HCT116 (cell line): ENCODE measurements around the gene COL9A3. TPM values are rescaled to one million over a fixed set of nuclear protein-coding genes. Genes with fewer than 3 reads are reported as not detected.

Experiments used
- ATAC-seq: fragments of 200-7000 bp; cut with Tn5 transposase; 2 replicates; pipeline ENCODE4 v1.9.1; 2020; ENCODE audit warnings: mild to moderate bottlenecking, moderate library complexity
- BruUV-seq: library from RNA; stranded (reverse); fragments of 400-500 nt; replicated peaks from 2 replicates; lab custom pipeline; 2021; lab: Mats Ljungman, UMichigan
- CTCF ChIA-PET: fragments of 300-600 bp; sonication (Branson Sonifier 250); formaldehyde crosslinking; loops from one replicate; lab custom pipeline; 2021; ENCODE audit warnings: antibody characterized with exemption; lab: Charles Lee
- POLR2A ChIA-PET: fragments of 300-600, 350-600 bp; sonication (Branson Sonifier 250); formaldehyde crosslinking; loops from one replicate; lab custom pipeline; 2021; ENCODE audit warnings: antibody characterized with exemption; lab: Charles Lee
- RAD21 ChIA-PET, 2 experiments: fragments of 300-600 bp; sonication (Branson Sonifier 250); formaldehyde crosslinking; loops; one replicate each; lab custom pipeline; 2023; ENCODE audit warnings: low total read pairs in 2 of 2; ENCODE audit not compliant: uncharacterized antibody in 2 of 2, unreplicated experiment in 2 of 2, low non-redundant PET in 1 of 2; lab: Charles Lee
- DNase-seq: peaks from one replicate; pipeline ENCODE4 v3.0.0-alpha.2; 2010; ENCODE audit warnings: low read depth, low spot score
- H2AFZ ChIP-seq: fragments of 200-600 bp; shearing (Covaris generic), sonication (generic); 2 replicates; pipeline ENCODE4 v1.6.1; 2017; ENCODE audit warnings: low read depth, mixed run types, mixed read lengths, antibody characterized with exemption, low read length; ENCODE audit not compliant: poor library complexity, severe bottlenecking
- H3K27ac ChIP-seq: 2 replicates; pipeline ENCODE4 v1.5.1; 2012; ENCODE audit warnings: low read depth, low read length
- H3K27me3 ChIP-seq: fragments of 200-600 bp; sonication (generic); 2 replicates; pipeline ENCODE4 v1.6.1; 2016; ENCODE audit warnings: mixed run types, low read length, mixed read lengths; ENCODE audit not compliant: insufficient read depth
- H3K36me3 ChIP-seq, 2 experiments: fragments of 200-500 bp in 1 of 2; fragments of 200-600 bp in 1 of 2; sonication (Bioruptor generic) in 1 of 2; sonication (generic) in 1 of 2; 2 replicates each; pipeline versions ENCODE4 v1.5.1 to v1.6.1; 2014 to 2016; ENCODE audit warnings: low read length in 2 of 2, inconsistent platforms in 1 of 2, mixed read lengths in 1 of 2, mixed run types in 1 of 2; ENCODE audit not compliant: insufficient read depth in 2 of 2, control insufficient read depth in 1 of 2
- H3K4me1 ChIP-seq, 2 experiments: fragments of 200-600 bp in 1 of 2; sonication (generic) in 1 of 2; 2 replicates each; pipeline versions ENCODE4 v1.5.1 to v1.6.1; 2012 to 2017; ENCODE audit warnings: low read length in 2 of 2, inconsistent platforms in 1 of 2, mild to moderate bottlenecking in 1 of 2, mixed read lengths in 1 of 2, mixed run types in 1 of 2, moderate library complexity in 1 of 2; ENCODE audit not compliant: insufficient read depth in 2 of 2, control insufficient read depth in 1 of 2
- H3K4me2 ChIP-seq: fragments of 200-600 bp; sonication (generic); 2 replicates; pipeline ENCODE4 v1.6.1; 2017; ENCODE audit warnings: mixed run types, low read length, mixed read lengths
- H3K4me3 ChIP-seq, 2 experiments: fragments of 200-600 bp in 1 of 2; sonication (generic) in 1 of 2; replicated peaks in 1 of 2; 2 replicates each; pipeline ENCODE4 v1.5.1; 2011 to 2016; ENCODE audit warnings: low read length in 2 of 2, control low read depth in 1 of 2, low read depth in 1 of 2, mild to moderate bottlenecking in 1 of 2, mixed read lengths in 1 of 2, mixed run types in 1 of 2
- H3K79me2 ChIP-seq: fragments of 200-600 bp; sonication (generic); 2 replicates; pipeline ENCODE4 v1.6.1; 2017; ENCODE audit warnings: mild to moderate bottlenecking, mixed run types, low read length, moderate library complexity, mixed read lengths; ENCODE audit not compliant: insufficient read depth
- H3K9ac ChIP-seq: fragments of 200-600 bp; sonication (generic); 2 replicates; pipeline ENCODE4 v1.6.1; 2016; ENCODE audit warnings: low read length, mixed read lengths
- H3K9me2 ChIP-seq: fragments of 200-600 bp; sonication (generic), shearing (Covaris generic); 2 replicates; pipeline ENCODE4 v1.6.1; 2017; ENCODE audit warnings: mixed run types, mild to moderate bottlenecking, moderate library complexity; ENCODE audit not compliant: insufficient read depth
- H3K9me3 ChIP-seq, 2 experiments: fragments of 200-500 bp in 1 of 2; fragments of 200-600 bp in 1 of 2; sonication (Bioruptor generic) in 1 of 2; sonication (generic) in 1 of 2; 2 replicates each; pipeline ENCODE4 v1.6.1; 2014 to 2017; ENCODE audit warnings: low read length in 2 of 2, mixed read lengths in 2 of 2, inconsistent platforms in 1 of 2, low read depth in 1 of 2, mild to moderate bottlenecking in 1 of 2, mixed run types in 1 of 2, moderate library complexity in 1 of 2; ENCODE audit not compliant: control insufficient read depth in 1 of 2, insufficient read depth in 1 of 2
- H4K20me1 ChIP-seq: fragments of 200-600 bp; sonication (generic), shearing (Covaris generic); 2 replicates; pipeline ENCODE4 v1.6.1; 2017; ENCODE audit warnings: mixed run types, mild to moderate bottlenecking, moderate library complexity; ENCODE audit not compliant: insufficient read depth
- CEBPB ChIP-seq: IDR thresholded peaks from 2 replicates; pipeline ENCODE4 v1.6.1; 2012; ENCODE audit warnings: low read depth
- ELF1 ChIP-seq: IDR thresholded peaks from 2 replicates; pipeline ENCODE4 v1.6.1; 2012; ENCODE audit warnings: low read depth, borderline replicate concordance
- EZH2phosphoT487 ChIP-seq: fragments of 200-600 bp; IDR thresholded peaks from 2 replicates; pipeline ENCODE4 v1.6.1; 2018; ENCODE audit warnings: antibody characterized with exemption, borderline replicate concordance
- FOSL1 ChIP-seq: IDR thresholded peaks from 2 replicates; pipeline ENCODE4 v1.6.1; 2012; ENCODE audit warnings: low read depth
- MAX ChIP-seq: IDR thresholded peaks from 2 replicates; pipeline ENCODE4 v1.6.1; 2012
- POLR2A ChIP-seq: IDR thresholded peaks from 2 replicates; pipeline ENCODE4 v1.7.0; 2011; ENCODE audit warnings: borderline replicate concordance; ENCODE audit not compliant: insufficient read depth, insufficient read length; ENCODE audit errors: extremely low read depth
- POLR2AphosphoS5 ChIP-seq: IDR thresholded peaks from 2 replicates; pipeline ENCODE4 v1.6.1; 2011; ENCODE audit warnings: mild to moderate bottlenecking, low read depth, low read length, moderate library complexity
- RAD21 ChIP-seq: IDR thresholded peaks from 2 replicates; pipeline ENCODE4 v1.6.1; 2012; ENCODE audit warnings: low read depth, mild to moderate bottlenecking
- REST ChIP-seq: IDR thresholded peaks from 2 replicates; pipeline ENCODE4 v1.6.1; 2012; ENCODE audit warnings: low read depth
- SIN3A ChIP-seq: IDR thresholded peaks from 2 replicates; pipeline ENCODE4 v1.6.1; 2012; ENCODE audit warnings: low read depth
- SP1 ChIP-seq: IDR thresholded peaks from 2 replicates; pipeline ENCODE4 v1.6.1; 2012; ENCODE audit warnings: low read depth
- SRF ChIP-seq: IDR thresholded peaks from 2 replicates; pipeline ENCODE4 v1.6.1; 2012; ENCODE audit warnings: low read depth
- TCF7L2 ChIP-seq: IDR thresholded peaks from 2 replicates; pipeline ENCODE4 v1.7.0; 2011; ENCODE audit warnings: borderline replicate concordance, inconsistent platforms; ENCODE audit not compliant: insufficient read depth, insufficient read length; ENCODE audit errors: extremely low read depth
- YY1 ChIP-seq: IDR thresholded peaks from 2 replicates; pipeline ENCODE4 v1.6.1; 2011; ENCODE audit warnings: low read length, low read depth, moderate library complexity, mild to moderate bottlenecking; ENCODE audit not compliant: insufficient replicate concordance; ENCODE audit errors: extremely low read depth
- ZFX ChIP-seq: fragments of 450-650 bp; IDR thresholded peaks from 2 replicates; pipeline ENCODE4 v1.6.1; 2017
- ZNF274 ChIP-seq: fragments of 200-500 bp; sonication (Bioruptor generic); IDR thresholded peaks from 2 replicates; pipeline ENCODE4 v1.6.1; 2014; ENCODE audit warnings: mild to moderate bottlenecking, low read depth, low read length, inconsistent platforms
- intact Hi-C: fragments of 100-400 bp; cut with micrococcal nuclease; formaldehyde crosslinking; loops from 2 replicates; pipeline ENCODE4 v1.10.0; 2022
- total RNA-seq: library from RNA; stranded (reverse); gene quantifications from one replicate; pipeline ENCODE4 v1.2.1, GENCODE V29; 2021; ENCODE audit not compliant: unreplicated experiment

COL9A3 gene
- total RNA-seq, 1 experiment from 2014 or later = 29.7 TPM

- no TSS peak for BruUV-seq
- Histone ChIP-seq H3K36me3 (peaks cover 16 to 40% of the 10 kb centered on the region in 2 experiments; a peak in 3 of 4 replicates), H3K4me1 (peaks cover 7 to 14% of the 10 kb centered on the region in 2 experiments; a peak in 3 of 4 replicates), H3K27me3 (no peaks in the 10 kb centered on the region), H2AFZ (no peak overlapping the region), H3K27ac (no peak overlapping the region), H3K4me2 (no peak overlapping the region), H3K4me3 (no peak overlapping the region), H3K9ac (no peak overlapping the region), H3K9me3 (no peaks in the 10 kb centered on the region), H3K9me2 (no peaks in the 10 kb centered on the region), H4K20me1 (peaks cover 9% of the 10 kb centered on the region; the same call in 1 of the 2 replicates), H3K79me2 (peaks cover 34% of the 10 kb centered on the region)
- intact Hi-C loops = no loop called here
- ATAC-seq (no peak), DNase-seq (no peak)
- ChIA-PET POLR2A (no interaction called here), CTCF (interaction anchor here (1.0 kb wide), 1 partner anchor 10 kb away, joined by 4 read pairs; no protein-coding TSS in a partner anchor), RAD21 (no interaction called here)
- TF ChIP-seq SRF = no peak
- TF ChIP-seq POLR2A = no peak
- no peak for TF ChIP-seq CEBPB
- 0 out of 2 replicates have a peak, but pooled peaks have one; percentile 18 for TF ChIP-seq POLR2AphosphoS5
Observed at GRCh38 chr20:62856931-62857619, 40.2 kb downstream of the COL9A3 start.

- Histone ChIP-seq H4K20me1 (peaks cover 9% of the 10 kb centered on the region; the same call in 1 of the 2 replicates), H3K79me2 (peaks cover 34% of the 10 kb centered on the region), H3K36me3 (peaks cover 13 to 29% of the 10 kb centered on the region in 2 experiments; a peak in 3 of 4 replicates), H3K27me3 (no peaks in the 10 kb centered on the region), H3K4me2 (no peak overlapping the region), H3K4me3 (no peak overlapping the region), H3K9me2 (no peaks in the 10 kb centered on the region), H3K9ac (no peak overlapping the region), H3K4me1 (peaks cover 7 to 16% of the 10 kb centered on the region in 2 experiments; a peak in 3 of 4 replicates), H2AFZ (no peak overlapping the region), H3K9me3 (no peaks in the 10 kb centered on the region), H3K27ac (no peak overlapping the region)
- ChIA-PET RAD21 (no interaction called here), POLR2A (no interaction called here), CTCF (no interaction called here)
- no TSS peak for BruUV-seq
- ATAC-seq (no peak), DNase-seq (no peak)
- intact Hi-C loops = no loop called here
- TF ChIP-seq RAD21 = no peak
- TF ChIP-seq SRF = no peak
- TF ChIP-seq SP1 = no peak
- no peak for TF ChIP-seq REST
- no peak for TF ChIP-seq ZFX
- no peak for TF ChIP-seq TCF7L2
- no peak for TF ChIP-seq SIN3A
- TF ChIP-seq CEBPB = no peak
- TF ChIP-seq EZH2phosphoT487 = no peak
- no peak for TF ChIP-seq MAX
- no peak for TF ChIP-seq YY1
- no peak for TF ChIP-seq FOSL1
- TF ChIP-seq ZNF274 = no peak
- TF ChIP-seq ELF1 = no peak
- TF ChIP-seq POLR2AphosphoS5 = no peak
Observed at GRCh38 chr20:62858058-62858830, 41.4 kb downstream of the COL9A3 start.
